ENCODE data around the gene PPFIA3. TPM values are rescaled to one million over a fixed set of nuclear protein-coding genes. Genes with fewer than 3 reads are reported as not detected.
A peak's percentile ranks its signal among the peaks of the same experiment; 100 is the strongest.

The PPFIA3 gene
- total and polyA plus RNA-seq, 2 donors (not counting 1 experiment from before 2014, with no cell fraction given): 2.1 to 3.4 TPM

- no peak overlapping the region for H2AFZ ChIP-seq (ENCODE audit: insufficient read depth, low read depth, low read length, poor library complexity, severe bottlenecking)
- peaks cover 1 to 69% of the 10 kb centered on the region in 2 experiments for H3K36me3 ChIP-seq (replicated peaks in 1 of 2; ENCODE audit: control extremely low read depth in 1 of 2, control insufficient read depth in 1 of 2, extremely low read depth in 1 of 2, insufficient read depth in 2 of 2, low read length in 1 of 2)
- Mint-ChIP-seq H3K27ac (no peak overlapping the region), H3K4me1 (peaks cover 4% of the 10 kb centered on the region), H3K9me3 (ENCODE audit: insufficient read depth) (no peaks in the 10 kb centered on the region), H3K27me3 (no peaks in the 10 kb centered on the region), H3K4me3 (no peak overlapping the region)
- no peak overlapping the region for H3K27ac ChIP-seq (ENCODE audit: low read length in 2 of 2)
- H3K4me1 ChIP-seq (ENCODE audit: control insufficient read depth in 2 of 2, insufficient read depth in 2 of 2, low read length in 2 of 2): no peaks in the 10 kb centered on the region
- peaks cover 54% of the 10 kb centered on the region for H3K79me2 ChIP-seq (ENCODE audit: control insufficient read depth, insufficient read depth, low read length)
- ChIA-PET CTCF (interaction anchor here (0.6 to 4.5 kb wide), 53 partner anchors 8 to 467 kb away, joined by 3 to 89 read pairs (median 4); partner anchors contain the start of genes CGB7, HRC, LIN7B and PIH1D1), POLR2A (interaction anchor here (0.6 to 1.0 kb wide), 3 partner anchors 101 to 371 kb away, joined by 4 to 10 read pairs (median 4); no protein-coding TSS in a partner anchor)
- no peak overlapping the region for H3K9ac ChIP-seq (ENCODE audit: low read length)
- no peak for TF ChIP-seq EZH2 (IDR thresholded peaks at IDR 0.05; ENCODE audit: borderline replicate concordance, insufficient read depth, low read depth, low read length, poor library complexity, severe bottlenecking)
- TF ChIP-seq CTCF (IDR thresholded peaks at IDR 0.05): peak; percentile 99
- H3K4me2 ChIP-seq (replicated peaks; ENCODE audit: low read depth, low read length, poor library complexity, severe bottlenecking): no peak overlapping the region
- WGBS (ENCODE audit: insufficient coverage): 64% methylated on average over 5 of the region's 8 CpGs
- no peak overlapping the region for H3K4me3 ChIP-seq (ENCODE audit: control extremely low read depth in 1 of 5, extremely low read depth in 1 of 5, insufficient read depth in 1 of 5, low read depth in 2 of 5, low read length in 4 of 5)
- H4K20me1 ChIP-seq (ENCODE audit: control insufficient read depth, insufficient read depth, low read length, poor library complexity, severe bottlenecking): peaks cover 93% of the 10 kb centered on the region
- peak; percentile 84 for DNase-seq
- H3K27me3 ChIP-seq (replicated peaks in 1 of 4; ENCODE audit: control extremely low read depth in 1 of 4, control insufficient read depth in 3 of 4, insufficient read depth in 4 of 4, low read length in 3 of 4): no peaks in the 10 kb centered on the region
- peak; percentile 95 for ATAC-seq (ENCODE audit: low read depth)
- intact Hi-C loops (cut with micrococcal nuclease): loop anchor here (1.0 to 2.0 kb wide), 5 partner anchors 17 to 128 kb away; partner anchors contain the start of gene LIN7B
- H3K9me3 ChIP-seq (ENCODE audit: control extremely low read depth in 1 of 3, control insufficient read depth in 2 of 3, insufficient read depth in 1 of 3, low read length in 2 of 3): no peaks in the 10 kb centered on the region
Measured at GRCh38 chr19:49097453-49098288, 21.7 kb upstream of the PPFIA3 start.

- no peak overlapping the region for H3K27ac ChIP-seq (ENCODE audit: low read length in 2 of 2)
- intact Hi-C loops (cut with micrococcal nuclease): loop anchor here (2.0 kb wide), 1 partner anchor 16 kb away; the partner anchor contains the start of gene LIN7B
- H3K27ac Mint-ChIP-seq: no peak overlapping the region
Measured at GRCh38 chr19:49098795-49099194, 20.5 kb upstream of the PPFIA3 start.

More at GRCh38 chr19:49098795-49099194, 20.5 kb upstream of the PPFIA3 start:
- H3K36me3 ChIP-seq (replicated peaks in 1 of 2; ENCODE audit: control extremely low read depth in 1 of 2, control insufficient read depth in 1 of 2, extremely low read depth in 1 of 2, insufficient read depth in 2 of 2, low read length in 1 of 2): peaks cover 1 to 77% of the 10 kb centered on the region in 2 experiments
- ChIA-PET CTCF (interaction anchor here (1.1 to 4.5 kb wide), 13 partner anchors 7 to 372 kb away, joined by 3 to 89 read pairs (median 9); no protein-coding TSS in a partner anchor), POLR2A (no interaction called here)
- WGBS (ENCODE audit: insufficient coverage): 100% methylated on average over 4 of the region's 4 CpGs
- DNase-seq (no peak), ATAC-seq (ENCODE audit: low read depth) (no peak)
- no peaks in the 10 kb centered on the region for H3K27me3 Mint-ChIP-seq
- TF ChIP-seq CTCF (IDR thresholded peaks at IDR 0.05) (no peak), EZH2 (IDR thresholded peaks at IDR 0.05; ENCODE audit: borderline replicate concordance, insufficient read depth, low read depth, low read length, poor library complexity, severe bottlenecking) (no peak)
- H2AFZ ChIP-seq (ENCODE audit: insufficient read depth, low read depth, low read length, poor library complexity, severe bottlenecking): no peak overlapping the region
- H3K4me2 ChIP-seq (replicated peaks; ENCODE audit: low read depth, low read length, poor library complexity, severe bottlenecking): no peak overlapping the region
- no peaks in the 10 kb centered on the region for H3K27me3 ChIP-seq (replicated peaks in 1 of 4; ENCODE audit: control extremely low read depth in 1 of 4, control insufficient read depth in 3 of 4, insufficient read depth in 4 of 4, low read length in 3 of 4)
- H3K9me3 Mint-ChIP-seq (ENCODE audit: insufficient read depth): no peaks in the 10 kb centered on the region
- H3K79me2 ChIP-seq (ENCODE audit: control insufficient read depth, insufficient read depth, low read length): peaks cover 48% of the 10 kb centered on the region
- H3K4me3 Mint-ChIP-seq: no peak overlapping the region
- no peak overlapping the region for H3K9ac ChIP-seq (ENCODE audit: low read length)
- H3K4me1 Mint-ChIP-seq: peaks cover 4% of the 10 kb centered on the region
- no peak overlapping the region for H3K4me3 ChIP-seq (ENCODE audit: control extremely low read depth in 1 of 5, extremely low read depth in 1 of 5, insufficient read depth in 1 of 5, low read depth in 2 of 5, low read length in 4 of 5)
- H3K4me1 ChIP-seq (ENCODE audit: control insufficient read depth in 2 of 2, insufficient read depth in 2 of 2, low read length in 2 of 2): peaks cover 7 to 9% of the 10 kb centered on the region in 2 donors
- H3K9me3 ChIP-seq (ENCODE audit: control extremely low read depth in 1 of 3, control insufficient read depth in 2 of 3, insufficient read depth in 1 of 3, low read length in 2 of 3): no peaks in the 10 kb centered on the region
- H4K20me1 ChIP-seq (ENCODE audit: control insufficient read depth, insufficient read depth, low read length, poor library complexity, severe bottlenecking): peaks cover 93% of the 10 kb centered on the region
